ENCODE data around the gene THSD7A.

The THSD7A gene

GRCh38 chr7:11811709-11812108, 20.3 kb downstream of the THSD7A start:
- DNase-seq: no peak

- no peak for DNase-seq
Observed at GRCh38 chr7:11810043-11810625, 21.9 kb downstream of the THSD7A start.

GRCh38 chr7:11807000-11807399, 25.0 kb downstream of the THSD7A start:
- DNase-seq: no peak

- DNase-seq: no peak
Observed at GRCh38 chr7:11804621-11805020, 27.4 kb downstream of the THSD7A start.

GRCh38 chr7:11795231-11795630, 36.8 kb downstream of the THSD7A start:
- DNase-seq: no peak

GRCh38 chr7:11792166-11792565, 39.8 kb downstream of the THSD7A start:
- DNase-seq: no peak

GRCh38 chr7:11788568-11788967, 43.4 kb downstream of the THSD7A start:
- DNase-seq: no peak

- no peak for DNase-seq
Observed at GRCh38 chr7:11787534-11787933, 44.5 kb downstream of the THSD7A start.

- no peak for DNase-seq
Observed at GRCh38 chr7:11786186-11786585, 45.8 kb downstream of the THSD7A start.

- no peak for DNase-seq
Observed at GRCh38 chr7:11784769-11785536, 47.0 kb downstream of the THSD7A start.

- DNase-seq: no peak
Observed at GRCh38 chr7:11779864-11780674, 51.9 kb downstream of the THSD7A start.

GRCh38 chr7:11776039-11776438, 56.0 kb downstream of the THSD7A start:
- no peak for DNase-seq

- no peak for DNase-seq
Observed at GRCh38 chr7:11775401-11775800, 56.6 kb downstream of the THSD7A start.

- no peak for DNase-seq
Observed at GRCh38 chr7:11768263-11768662, 63.7 kb downstream of the THSD7A start.

GRCh38 chr7:11767148-11767547, 64.8 kb downstream of the THSD7A start:
- no peak for DNase-seq

- no peak for DNase-seq
Observed at GRCh38 chr7:11760372-11760771, 71.6 kb downstream of the THSD7A start.

- no peak for DNase-seq
Observed at GRCh38 chr7:11758627-11759111, 73.3 kb downstream of the THSD7A start.

GRCh38 chr7:11757153-11757552, 74.8 kb downstream of the THSD7A start:
- no peak for DNase-seq

GRCh38 chr7:11754933-11755332, 77.1 kb downstream of the THSD7A start:
- DNase-seq: no peak

- DNase-seq: no peak
Observed at GRCh38 chr7:11754123-11754522, 77.9 kb downstream of the THSD7A start.

GRCh38 chr7:11753433-11753832, 78.6 kb downstream of the THSD7A start:
- no peak for DNase-seq

GRCh38 chr7:11751807-11752389, 80.1 kb downstream of the THSD7A start:
- DNase-seq: no peak

- DNase-seq: no peak
Observed at GRCh38 chr7:11751315-11751714, 80.7 kb downstream of the THSD7A start.
